Suprapubic skin (tissue), 4 donors: Measurements from ENCODE around the gene ERBB4.

Source experiments
- EP300 ChIP-seq: sonication (generic); formaldehyde crosslinking; IDR thresholded peaks from one replicate; pipeline ENCODE4 v1.6.1; 2017; ENCODE audit warnings: antibody characterized with exemption
- POLR2A ChIP-seq, 2 donors: fragments of 450-650 bp; IDR thresholded peaks; one replicate each; pipeline ENCODE4 v1.6.1; 2017; ENCODE audit warnings: antibody characterized with exemption in 2 of 2, mild to moderate bottlenecking in 2 of 2, moderate library complexity in 2 of 2
- POLR2AphosphoS5 ChIP-seq, 3 donors: sonication (generic); formaldehyde crosslinking; IDR thresholded peaks; one replicate each; pipeline ENCODE4 v1.6.1; 2017; ENCODE audit warnings: antibody characterized with exemption in 3 of 3
- TF ChIP-seq, protein P1 (sequence below), 2 donors: fragments of 200-600 bp in 1 of 2; fragments of 450-650 bp in 1 of 2; sonication (generic) in 1 of 2; IDR thresholded peaks; one replicate each; pipeline ENCODE4 v1.5.1; 2016 to 2019; ENCODE audit warnings: antibody characterized with exemption in 2 of 2, mild to moderate bottlenecking in 1 of 2, moderate library complexity in 1 of 2

DNA sequence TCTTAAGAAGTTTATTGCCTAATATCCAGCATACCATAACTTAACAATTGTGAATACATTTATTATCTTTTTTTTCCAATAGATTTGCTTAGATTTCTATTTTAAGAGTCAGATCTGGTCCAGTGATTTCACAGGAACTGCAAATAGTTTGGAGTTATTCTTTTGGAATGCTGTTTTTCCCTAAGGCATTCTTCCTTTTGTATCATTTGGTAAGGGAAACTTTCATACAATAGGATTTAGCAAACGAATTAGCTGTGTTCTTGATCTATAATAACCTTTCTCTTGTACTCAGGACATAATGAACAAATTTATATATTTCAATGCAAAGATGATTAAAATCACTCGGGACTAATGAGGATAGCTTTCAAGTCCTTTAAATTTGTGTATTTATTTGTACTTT lies 201.6 kb downstream of the ERBB4 start:
- TF ChIP-seq POLR2A (IDR thresholded peaks at IDR 0.05) (no peak), EP300 (no peak), POLR2AphosphoS5 (IDR thresholded peaks at IDR 0.05) (no peak)
- TF ChIP-seq, protein P1, sequence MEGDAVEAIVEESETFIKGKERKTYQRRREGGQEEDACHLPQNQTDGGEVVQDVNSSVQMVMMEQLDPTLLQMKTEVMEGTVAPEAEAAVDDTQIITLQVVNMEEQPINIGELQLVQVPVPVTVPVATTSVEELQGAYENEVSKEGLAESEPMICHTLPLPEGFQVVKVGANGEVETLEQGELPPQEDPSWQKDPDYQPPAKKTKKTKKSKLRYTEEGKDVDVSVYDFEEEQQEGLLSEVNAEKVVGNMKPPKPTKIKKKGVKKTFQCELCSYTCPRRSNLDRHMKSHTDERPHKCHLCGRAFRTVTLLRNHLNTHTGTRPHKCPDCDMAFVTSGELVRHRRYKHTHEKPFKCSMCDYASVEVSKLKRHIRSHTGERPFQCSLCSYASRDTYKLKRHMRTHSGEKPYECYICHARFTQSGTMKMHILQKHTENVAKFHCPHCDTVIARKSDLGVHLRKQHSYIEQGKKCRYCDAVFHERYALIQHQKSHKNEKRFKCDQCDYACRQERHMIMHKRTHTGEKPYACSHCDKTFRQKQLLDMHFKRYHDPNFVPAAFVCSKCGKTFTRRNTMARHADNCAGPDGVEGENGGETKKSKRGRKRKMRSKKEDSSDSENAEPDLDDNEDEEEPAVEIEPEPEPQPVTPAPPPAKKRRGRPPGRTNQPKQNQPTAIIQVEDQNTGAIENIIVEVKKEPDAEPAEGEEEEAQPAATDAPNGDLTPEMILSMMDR (IDR thresholded peaks at IDR 0.05): no peak
